Thyroid gland (tissue), 4 donors: ENCODE data around the gene WFIKKN2. TPM values are rescaled to one million over a fixed set of nuclear protein-coding genes. Genes with fewer than 3 reads are reported as not detected.

Source experiments
- DNase-seq, 2 donors: peaks; one replicate each; pipeline ENCODE4 v3.0.0-alpha.2; 2019
- H3K27ac ChIP-seq, 3 donors: fragments of 200-600 bp; sonication (generic); 1 replicate in 2 of 3; 2 replicates in 1 of 3; pipeline ENCODE4 v1.5.1; 2016 to 2019; ENCODE audit warnings: mild to moderate bottlenecking in 1 of 3, moderate library complexity in 1 of 3
- H3K27me3 ChIP-seq: fragments of 200-600 bp; sonication (generic); one replicate; pipeline ENCODE4 v1.5.1; 2019
- H3K36me3 ChIP-seq, 2 donors: fragments of 200-600 bp; sonication (generic); one replicate each; pipeline ENCODE4 v1.5.1; 2016 to 2019
- H3K4me1 ChIP-seq, 2 donors: fragments of 200-600 bp; sonication (generic); one replicate each; pipeline ENCODE4 v1.5.1; 2017 to 2019
- H3K4me3 ChIP-seq, 3 donors: fragments of 200-600 bp; sonication (generic); replicated peaks in 1 of 3; 1 replicate in 2 of 3; 2 replicates in 1 of 3; pipeline ENCODE4 v1.5.1; 2016; ENCODE audit warnings: mild to moderate bottlenecking in 1 of 3
- H3K9me3 ChIP-seq: fragments of 200-600 bp; sonication (generic); one replicate; pipeline ENCODE4 v1.5.1; 2017
- CTCF ChIP-seq, 6 experiments: fragments of 200-600 bp in 3 of 6; fragments of 450-650 bp in 3 of 6; sonication (generic) in 3 of 6; IDR thresholded peaks; one replicate each; pipeline ENCODE4 v1.5.1; 2016 to 2019; ENCODE audit warnings: antibody characterized with exemption in 6 of 6, mild to moderate bottlenecking in 2 of 6, inconsistent platforms in 1 of 6, moderate library complexity in 1 of 6
- POLR2A ChIP-seq, 2 donors: fragments of 450-650 bp; IDR thresholded peaks; one replicate each; pipeline ENCODE4 v1.6.1; 2017; ENCODE audit warnings: antibody characterized with exemption in 2 of 2, mild to moderate bottlenecking in 2 of 2, moderate library complexity in 1 of 2
- WGBS, 2 donors: methylation state at CpG; one replicate each; pipeline ENCODE4 v1.1.5; 2017; 5-methylcytosine and 5-hydroxymethylcytosine counted together
- intact Hi-C: fragments of 100-400 bp; cut with DNase I; formaldehyde crosslinking; loops from one replicate; pipeline ENCODE4 v1.15.1; 2023
- total RNA-seq, 4 donors: library from RNA; depleted of rRNA; stranded (reverse); fragments of >200 nt; gene quantifications; one replicate each; pipeline ENCODE4 v1.2.3, GENCODE V29; 2016

WFIKKN2 gene
- total RNA-seq, 4 donors from 2014 or later = 0.11 TPM; not detected in 3

DNA sequence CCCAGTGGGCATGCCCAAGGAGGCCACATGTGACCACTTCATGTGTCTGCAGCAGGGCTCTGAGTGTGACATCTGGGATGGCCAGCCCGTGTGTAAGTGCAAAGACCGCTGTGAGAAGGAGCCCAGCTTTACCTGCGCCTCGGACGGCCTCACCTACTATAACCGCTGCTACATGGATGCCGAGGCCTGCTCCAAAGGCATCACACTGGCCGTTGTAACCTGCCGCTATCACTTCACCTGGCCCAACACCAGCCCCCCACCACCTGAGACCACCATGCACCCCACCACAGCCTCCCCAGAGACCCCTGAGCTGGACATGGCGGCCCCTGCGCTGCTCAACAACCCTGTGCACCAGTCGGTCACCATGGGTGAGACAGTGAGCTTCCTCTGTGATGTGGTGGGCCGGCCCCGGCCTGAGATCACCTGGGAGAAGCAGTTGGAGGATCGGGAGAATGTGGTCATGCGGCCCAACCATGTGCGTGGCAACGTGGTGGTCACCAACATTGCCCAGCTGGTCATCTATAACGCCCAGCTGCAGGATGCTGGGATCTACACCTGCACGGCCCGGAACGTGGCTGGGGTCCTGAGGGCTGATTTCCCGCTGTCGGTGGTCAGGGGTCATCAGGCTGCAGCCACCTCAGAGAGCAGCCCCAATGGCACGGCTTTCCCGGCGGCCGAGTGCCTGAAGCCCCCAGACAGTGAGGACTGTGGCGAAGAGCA, 4.4 kb downstream of the WFIKKN2 start:
- Histone ChIP-seq H3K36me3 (no peaks in the 10 kb centered on the region), H3K9me3 (no peaks in the 10 kb centered on the region), H3K4me3 (no peak overlapping the region), H3K4me1 (peaks cover 5 to 12% of the 10 kb centered on the region in 2 donors), H3K27ac (no peak overlapping the region), H3K27me3 (no peaks in the 10 kb centered on the region)
- TF ChIP-seq POLR2A (IDR thresholded peaks at IDR 0.05) (no peak), CTCF (IDR thresholded peaks at IDR 0.05) (no peak)
- 93 to 94% methylated on average over 19 to 21 of the region's 29 CpGs for WGBS, 2 donors
- intact Hi-C loops = loop anchor here (5.0 kb wide), 1 partner anchor 292 kb away; the partner anchor contains the start of gene SPATA20
- no peak for DNase-seq

DNA sequence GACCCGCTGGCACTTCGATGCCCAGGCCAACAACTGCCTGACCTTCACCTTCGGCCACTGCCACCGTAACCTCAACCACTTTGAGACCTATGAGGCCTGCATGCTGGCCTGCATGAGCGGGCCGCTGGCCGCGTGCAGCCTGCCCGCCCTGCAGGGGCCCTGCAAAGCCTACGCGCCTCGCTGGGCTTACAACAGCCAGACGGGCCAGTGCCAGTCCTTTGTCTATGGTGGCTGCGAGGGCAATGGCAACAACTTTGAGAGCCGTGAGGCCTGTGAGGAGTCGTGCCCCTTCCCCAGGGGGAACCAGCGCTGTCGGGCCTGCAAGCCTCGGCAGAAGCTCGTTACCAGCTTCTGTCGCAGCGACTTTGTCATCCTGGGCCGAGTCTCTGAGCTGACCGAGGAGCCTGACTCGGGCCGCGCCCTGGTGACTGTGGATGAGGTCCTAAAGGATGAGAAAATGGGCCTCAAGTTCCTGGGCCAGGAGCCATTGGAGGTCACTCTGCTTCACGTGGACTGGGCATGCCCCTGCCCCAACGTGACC, 5.0 kb downstream of the WFIKKN2 start:
- no peaks in the 10 kb centered on the region for H3K36me3 ChIP-seq
- H3K9me3 ChIP-seq = no peaks in the 10 kb centered on the region
- H3K4me1 ChIP-seq = peaks cover 2 to 5% of the 10 kb centered on the region in 2 donors
- no peak for DNase-seq
- TF ChIP-seq CTCF (IDR thresholded peaks at IDR 0.05) (no peak), POLR2A (IDR thresholded peaks at IDR 0.05) (no peak)
- H3K27ac ChIP-seq = no peak overlapping the region
- intact Hi-C loops = loop anchor here (5.0 kb wide), 1 partner anchor 293 kb away; the partner anchor contains the start of gene SPATA20
- H3K27me3 ChIP-seq = no peaks in the 10 kb centered on the region
- 76 to 82% methylated on average over 12 to 13 of the region's 29 CpGs for WGBS, 2 donors
- no peak overlapping the region for H3K4me3 ChIP-seq

DNA sequence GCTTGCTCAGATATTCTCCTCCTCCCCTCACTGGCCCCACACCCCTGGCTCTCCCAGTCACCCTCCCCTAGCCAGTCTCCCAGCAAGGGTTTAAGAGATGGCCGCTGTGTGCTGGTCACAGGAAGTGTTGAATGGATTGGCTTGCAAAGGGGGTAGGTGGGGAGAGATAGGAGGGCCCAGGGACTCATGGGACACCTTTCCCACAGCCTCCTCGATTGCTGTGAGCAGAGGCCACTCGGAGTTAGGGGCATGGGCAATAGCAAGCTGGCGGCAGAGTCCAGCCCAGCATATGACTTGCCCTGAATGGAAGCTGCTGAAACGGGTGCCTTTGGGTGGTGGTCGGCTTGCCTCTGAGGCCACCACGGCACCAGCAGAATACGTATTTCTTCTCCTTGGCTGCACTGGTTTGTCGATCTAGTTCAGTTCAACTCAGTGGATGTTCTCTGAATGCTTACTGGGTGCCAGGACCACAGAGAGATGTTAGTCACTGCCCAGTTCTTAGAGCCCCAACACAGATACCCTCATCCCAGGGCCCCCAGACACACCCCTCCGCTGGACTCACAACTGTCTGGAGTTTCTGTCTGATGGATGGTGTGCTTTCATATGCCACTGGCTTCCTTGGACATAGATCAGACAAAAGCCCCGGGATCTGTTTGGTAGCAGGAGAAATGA, 6.0 kb downstream of the WFIKKN2 start:
- no peaks in the 10 kb centered on the region for H3K4me1 ChIP-seq
- H3K36me3 ChIP-seq = no peaks in the 10 kb centered on the region
- H3K4me3 ChIP-seq = no peak overlapping the region
- no peaks in the 10 kb centered on the region for H3K27me3 ChIP-seq
- H3K9me3 ChIP-seq = no peaks in the 10 kb centered on the region
- no peak for DNase-seq
- WGBS, 2 donors = 69 to 78% methylated on average over 10 to 11 of the region's 11 CpGs
- intact Hi-C loops = loop anchor here (5.0 kb wide), 1 partner anchor 294 kb away; the partner anchor contains the start of gene SPATA20
- no peak for TF ChIP-seq POLR2A (IDR thresholded peaks at IDR 0.05)
- no peak for TF ChIP-seq CTCF (IDR thresholded peaks at IDR 0.05)
- H3K27ac ChIP-seq = no peak overlapping the region

- 15% methylated on average over 8 of the region's 8 CpGs for WGBS, 2 donors
- no peak overlapping the region for H3K27ac ChIP-seq
- intact Hi-C loops = loop anchor here (2.0 to 5.0 kb wide), 2 partner anchors 59 to 295 kb away; partner anchors contain the start of gene SPATA20
- H3K27me3 ChIP-seq = no peaks in the 10 kb centered on the region
- no peak overlapping the region for H3K4me3 ChIP-seq
- peak; percentile 44 to 91 (median 79) for TF ChIP-seq CTCF (IDR thresholded peaks at IDR 0.05)
- no peak for TF ChIP-seq POLR2A (IDR thresholded peaks at IDR 0.05)
- DNase-seq = peak; percentile 64 to 72
- H3K9me3 ChIP-seq = no peaks in the 10 kb centered on the region
- H3K4me1 ChIP-seq = no peaks in the 10 kb centered on the region
- no peaks in the 10 kb centered on the region for H3K36me3 ChIP-seq
These were observed 6.6 kb downstream of the WFIKKN2 start for GRCh38 chr17:50841949-50842354.
